ENCODE measurements around the gene ZCCHC14. TPM values are rescaled to one million over a fixed set of nuclear protein-coding genes. Genes with fewer than 3 reads are reported as not detected.

The ZCCHC14 gene
- total RNA-seq, result 4.8 and 5.1 TPM in 2 replicates

DNA sequence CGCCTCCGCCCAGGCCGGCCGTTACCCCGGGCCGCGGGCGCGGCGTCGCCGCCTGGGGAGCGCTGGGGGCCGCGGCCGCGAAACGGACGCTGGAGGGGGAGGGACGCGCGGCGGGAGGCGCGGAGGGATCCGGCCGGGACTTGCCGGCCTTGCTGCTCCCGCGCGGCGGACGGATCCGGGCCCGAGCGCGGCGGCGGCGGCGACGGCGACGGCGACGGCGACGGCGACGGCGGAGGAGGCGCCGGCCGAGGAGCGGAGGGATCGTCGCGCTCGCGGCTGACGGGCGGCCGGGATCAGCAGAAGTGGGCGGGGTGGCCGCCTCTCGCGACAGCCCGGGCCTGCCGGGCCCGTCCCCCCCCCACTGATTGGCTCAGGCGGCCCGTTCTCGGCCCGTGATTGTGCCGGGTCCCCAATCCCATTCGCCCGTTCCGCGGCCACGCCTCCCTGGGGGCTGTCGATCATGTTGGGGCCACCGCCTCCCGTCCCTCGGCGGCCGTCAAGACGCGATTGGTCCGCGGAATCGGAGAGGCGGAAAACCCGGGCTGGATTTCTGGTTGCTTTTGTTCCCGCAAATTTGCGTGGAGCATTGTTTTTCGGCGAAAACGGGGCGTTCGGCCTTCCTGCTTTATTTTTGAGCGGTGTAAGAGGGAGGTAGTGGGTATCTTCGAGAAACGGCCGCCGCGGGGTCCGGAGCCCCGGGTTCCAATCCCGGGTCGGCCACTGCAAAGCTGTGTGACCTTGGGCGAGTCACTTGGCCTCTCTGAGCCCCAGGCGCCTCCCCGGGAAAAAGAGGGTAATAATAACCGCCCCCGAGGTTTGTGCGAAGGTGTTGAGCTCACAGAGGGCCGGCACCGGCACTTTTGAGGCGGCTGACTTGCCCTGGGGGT is at the start of gene ZCCHC14:
Gene ZCCHC14, minus strand, starts transcription at position 304 of the 887 bp plus-strand sequence. CDS start 786 bp downstream, outside the sequence.

GRCh38 chr16:87391950-87392820 is 100.6 kb downstream of the ZCCHC14 start, which contains the start of gene MAP1LC3B:
TSS of gene MAP1LC3B (plus strand) at chr16:87392336. CDS start at chr16:87392428, 92 bp downstream.

DNA sequence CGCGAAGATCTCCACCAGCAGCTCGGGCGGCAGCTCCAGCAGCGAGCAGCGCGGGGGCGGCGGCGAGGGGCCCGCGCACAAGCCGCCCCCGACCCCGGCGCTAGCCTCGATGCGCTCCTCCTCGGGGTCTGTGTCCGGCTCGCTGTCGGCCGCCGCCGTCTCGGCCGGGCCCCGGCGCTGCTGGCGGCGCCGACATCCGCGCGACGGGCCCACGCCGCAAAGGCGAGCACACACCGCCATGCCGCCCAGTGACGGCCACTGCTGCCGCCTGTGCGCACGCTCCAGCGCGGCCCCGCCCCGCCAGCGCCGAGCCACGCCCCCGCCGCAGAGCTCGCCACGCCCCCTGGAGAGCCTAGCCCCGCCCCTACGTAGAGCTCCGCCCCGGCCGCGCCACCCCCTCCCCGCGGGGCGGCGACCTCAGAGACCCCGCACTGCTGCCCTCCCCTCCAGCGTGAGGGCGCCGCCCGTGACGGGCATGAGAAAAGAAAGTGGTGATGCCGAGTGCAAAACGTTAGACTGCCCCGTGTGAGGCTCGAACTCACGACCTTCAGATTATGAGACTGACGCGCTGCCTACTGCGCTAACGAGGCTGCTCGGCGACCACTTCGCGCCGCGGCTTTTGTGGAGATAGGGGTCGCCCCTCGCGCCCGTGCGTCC is 109.2 kb downstream of the ZCCHC14 start, which contains the start of gene FBXO31:
Gene FBXO31, minus strand, starts transcription at position 272 of the 657 bp plus-strand sequence. Its CDS starts 32 bp downstream, at position 240.

Other genes with a start within 250 kb of the ZCCHC14 start
- gene C16orf95, start 175.6 kb downstream of the ZCCHC14 start, total RNA-seq, result 1.7 and 1.9 TPM in 2 replicates
- gene FBXO31, start 109.2 kb downstream of the ZCCHC14 start, total RNA-seq, result 25.6 and 33.3 TPM in 2 replicates
- 30.8 and 43.5 TPM in 2 replicates for gene MAP1LC3B, start 100.7 kb downstream of the ZCCHC14 start, total RNA-seq
- not detected in 2 replicates for gene JPH3, start 109.5 kb upstream of the ZCCHC14 start, total RNA-seq

All from tracheal epithelial cell (primary cell).